SH-SY5Y (cell line): ENCODE data around the gene OR5L1.

Source experiments
- GATA2 ChIP-seq: IDR thresholded peaks from 2 replicates; pipeline ENCODE4 v1.6.1; 2011; ENCODE audit warnings: mild to moderate bottlenecking, low read depth, low read length
- GATA3 ChIP-seq: IDR thresholded peaks from 2 replicates; pipeline ENCODE4 v1.6.1; 2011; ENCODE audit warnings: low read depth, mild to moderate bottlenecking, low read length, moderate library complexity

DNA sequence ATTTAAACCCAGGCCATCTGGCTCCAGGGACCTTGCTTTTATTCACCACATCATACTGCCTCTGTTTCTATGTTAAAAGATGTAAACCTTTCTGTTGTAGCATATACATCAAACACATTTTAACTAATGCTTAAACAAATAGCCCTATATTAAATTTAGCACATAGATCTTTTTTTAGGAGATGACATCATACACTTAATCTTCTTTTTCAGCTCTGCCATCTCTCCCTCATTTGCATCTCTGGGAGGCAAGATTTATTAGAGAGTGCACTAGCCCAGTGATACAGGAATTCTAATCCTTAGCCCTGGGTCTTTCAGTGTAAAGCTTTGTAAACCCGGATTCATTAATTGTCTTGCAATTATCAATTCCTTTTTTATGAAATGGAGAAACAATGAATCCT lies 41.0 kb downstream of the OR5L1 start:
- TF ChIP-seq GATA2 (no peak), GATA3 (no peak)
